Tibial nerve (tissue), 4 donors: ENCODE data around the gene PSMD2. TPM values are rescaled to one million over a fixed set of nuclear protein-coding genes. Genes with fewer than 3 reads are reported as not detected.
A peak's percentile ranks its signal among the peaks of the same experiment; 100 is the strongest.

ENCODE experiments used
- DNase-seq, 2 donors: peaks; one replicate each; pipeline ENCODE4 v3.0.0-alpha.2; 2019; ENCODE audit warnings: low spot score in 2 of 2
- H3K27ac ChIP-seq, 4 donors: fragments of 200-600 bp; sonication (generic) in 3 of 4; one replicate each; pipeline ENCODE4 v1.5.1; 2017 to 2019; ENCODE audit warnings: mild to moderate bottlenecking in 1 of 4
- H3K27me3 ChIP-seq, 2 donors: fragments of 200-600 bp; sonication (generic) in 1 of 2; one replicate each; pipeline versions ENCODE4 v1.5.1 to v1.6.0; 2017 to 2019
- H3K36me3 ChIP-seq, 3 donors: fragments of 200-600 bp; sonication (generic); one replicate each; pipeline ENCODE4 v1.5.1; 2018 to 2019
- H3K4me1 ChIP-seq, 4 donors: fragments of 200-600 bp; sonication (generic) in 3 of 4; one replicate each; pipeline ENCODE4 v1.5.1; 2017 to 2019
- H3K4me3 ChIP-seq, 4 donors: fragments of 200-600 bp; sonication (generic) in 3 of 4; one replicate each; pipeline ENCODE4 v1.5.1; 2017 to 2019; ENCODE audit warnings: mild to moderate bottlenecking in 1 of 4, moderate library complexity in 1 of 4
- H3K9me3 ChIP-seq, 4 donors: fragments of 200-600 bp; sonication (generic) in 3 of 4; one replicate each; pipeline ENCODE4 v1.5.1; 2017 to 2019
- CTCF ChIP-seq, 5 experiments: fragments of 200-600 bp in 3 of 5; fragments of 450-650 bp in 2 of 5; sonication (generic) in 3 of 5; IDR thresholded peaks; one replicate each; pipeline ENCODE4 v1.5.1; 2016 to 2019; ENCODE audit warnings: antibody characterized with exemption in 5 of 5, mild to moderate bottlenecking in 3 of 5, moderate library complexity in 2 of 5
- EP300 ChIP-seq, 2 donors: sonication (generic); formaldehyde crosslinking; IDR thresholded peaks; one replicate each; pipeline ENCODE4 v1.6.1; 2017; ENCODE audit warnings: antibody characterized with exemption in 2 of 2, mild to moderate bottlenecking in 1 of 2
- POLR2A ChIP-seq, 2 donors: fragments of 450-650 bp; IDR thresholded peaks; one replicate each; pipeline ENCODE4 v1.6.1; 2017; ENCODE audit warnings: antibody characterized with exemption in 2 of 2, mild to moderate bottlenecking in 2 of 2, moderate library complexity in 2 of 2
- WGBS, 2 donors: methylation state at CpG; one replicate each; pipeline ENCODE4 v1.1.5; 2018; 5-methylcytosine and 5-hydroxymethylcytosine counted together
- total RNA-seq, 4 donors: library from RNA; depleted of rRNA; stranded (reverse); fragments of >200 nt; gene quantifications; one replicate each; pipeline ENCODE4 v1.1.0, GENCODE V29; 2016

The PSMD2 gene
- total RNA-seq, 4 donors from 2014 or later: 122 to 226 (median 152) TPM

GRCh38 chr3:184257083-184257915 lies 41.7 kb upstream of the PSMD2 start:
- Histone ChIP-seq H3K36me3 (peaks cover 0 to 14% (median 0%) of the 10 kb centered on the region in 3 donors), H3K4me3 (no peak overlapping the region), H3K27ac (no peak overlapping the region), H3K9me3 (no peaks in the 10 kb centered on the region), H3K4me1 (peaks cover 0 to 29% (median 22%) of the 10 kb centered on the region in 4 donors), H3K27me3 (peaks cover 0 to 35% of the 10 kb centered on the region in 2 donors)
- no peak for DNase-seq
- WGBS, 2 donors: 88 to 89% methylated on average over 23 of the region's 23 CpGs
- TF ChIP-seq POLR2A (IDR thresholded peaks at IDR 0.05) (no peak), EP300 (IDR thresholded peaks at IDR 0.05) (no peak), CTCF (IDR thresholded peaks at IDR 0.05) (no peak)

- H3K36me3 ChIP-seq: peaks cover 0 to 14% (median 0%) of the 10 kb centered on the region in 3 donors
- 89 to 91% methylated on average over 5 of the region's 5 CpGs for WGBS, 2 donors
- DNase-seq: no peak
- H3K4me1 ChIP-seq: peaks cover 0 to 33% (median 25%) of the 10 kb centered on the region in 4 donors
- H3K4me3 ChIP-seq: no peak overlapping the region
- no peaks in the 10 kb centered on the region for H3K9me3 ChIP-seq
- no peak overlapping the region for H3K27ac ChIP-seq
- TF ChIP-seq EP300 (IDR thresholded peaks at IDR 0.05): no peak
- TF ChIP-seq CTCF (IDR thresholded peaks at IDR 0.05): no peak
- H3K27me3 ChIP-seq: peaks cover 0 to 51% of the 10 kb centered on the region in 2 donors
Measured at GRCh38 chr3:184258926-184259325, 40.1 kb upstream of the PSMD2 start.

- TF ChIP-seq EP300 (IDR thresholded peaks at IDR 0.05) (no peak), CTCF (IDR thresholded peaks at IDR 0.05) (no peak), POLR2A (IDR thresholded peaks at IDR 0.05) (no peak)
- Histone ChIP-seq H3K36me3 (peaks cover 0 to 14% (median 0%) of the 10 kb centered on the region in 3 donors), H3K4me1 (peaks cover 0 to 33% (median 25%) of the 10 kb centered on the region in 4 donors), H3K9me3 (no peaks in the 10 kb centered on the region), H3K4me3 (no peak overlapping the region), H3K27me3 (peaks cover 0 to 56% of the 10 kb centered on the region in 2 donors), H3K27ac (no peak overlapping the region)
- DNase-seq: no peak
- WGBS, 2 donors: 13 to 17% methylated on average over 18 to 24 of the region's 28 CpGs
Measured at GRCh38 chr3:184259396-184259877, 39.6 kb upstream of the PSMD2 start.

- H3K27me3 ChIP-seq: peaks cover 0 to 63% of the 10 kb centered on the region in 2 donors
- no peak for TF ChIP-seq CTCF (IDR thresholded peaks at IDR 0.05)
- TF ChIP-seq EP300 (IDR thresholded peaks at IDR 0.05): no peak
- TF ChIP-seq POLR2A (IDR thresholded peaks at IDR 0.05): no peak
- no peak for DNase-seq
Measured at GRCh38 chr3:184259878-184260723, 38.9 kb upstream of the PSMD2 start.

More at GRCh38 chr3:184259878-184260723, 38.9 kb upstream of the PSMD2 start:
- peaks cover 0 to 14% (median 0%) of the 10 kb centered on the region in 3 donors for H3K36me3 ChIP-seq
- peak overlapping the region in 2 of 4 donors; percentile 38 to 39 for H3K4me3 ChIP-seq
- 1 to 2% methylated on average over 28 to 47 of the region's 91 CpGs for WGBS, 2 donors
- H3K27ac ChIP-seq: no peak overlapping the region
- H3K4me1 ChIP-seq: peaks cover 0 to 33% (median 25%) of the 10 kb centered on the region in 4 donors
- no peaks in the 10 kb centered on the region for H3K9me3 ChIP-seq
